ENCODE results near the gene BLOC1S3.

Gene BLOC1S3

DNA sequence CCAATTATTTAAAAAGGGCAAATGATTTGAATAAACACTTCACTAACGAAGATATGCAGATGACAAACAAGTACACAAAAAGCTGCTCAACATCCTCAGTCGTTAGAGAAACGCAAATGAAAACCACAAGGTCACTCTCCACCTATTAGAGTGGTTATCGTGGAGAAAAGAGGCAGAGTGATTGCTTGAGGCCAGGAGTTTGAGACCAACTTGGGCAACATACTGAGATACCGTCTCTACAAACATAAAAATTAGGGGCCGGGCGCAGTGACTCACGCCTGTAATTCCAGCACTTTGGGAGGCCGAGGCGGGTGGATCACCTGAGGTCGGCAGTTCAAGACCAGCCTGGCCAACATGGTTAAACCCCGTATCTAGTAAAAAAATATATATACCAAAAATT is 27.2 kb downstream of the BLOC1S3 start:
- no peaks in the 10 kb centered on the region for H3K9me3 ChIP-seq (ENCODE audit: insufficient read depth, low read length, severe bottlenecking)
- ATAC-seq (ENCODE audit: insufficient read depth, low read depth) (no peak), DNase-seq (no peak)
- no peak overlapping the region for H2AFZ ChIP-seq (ENCODE audit: low read depth, low read length)
- no peaks in the 10 kb centered on the region for H3K4me1 ChIP-seq (ENCODE audit: insufficient read depth, low read length)
- TF ChIP-seq, protein P1, sequence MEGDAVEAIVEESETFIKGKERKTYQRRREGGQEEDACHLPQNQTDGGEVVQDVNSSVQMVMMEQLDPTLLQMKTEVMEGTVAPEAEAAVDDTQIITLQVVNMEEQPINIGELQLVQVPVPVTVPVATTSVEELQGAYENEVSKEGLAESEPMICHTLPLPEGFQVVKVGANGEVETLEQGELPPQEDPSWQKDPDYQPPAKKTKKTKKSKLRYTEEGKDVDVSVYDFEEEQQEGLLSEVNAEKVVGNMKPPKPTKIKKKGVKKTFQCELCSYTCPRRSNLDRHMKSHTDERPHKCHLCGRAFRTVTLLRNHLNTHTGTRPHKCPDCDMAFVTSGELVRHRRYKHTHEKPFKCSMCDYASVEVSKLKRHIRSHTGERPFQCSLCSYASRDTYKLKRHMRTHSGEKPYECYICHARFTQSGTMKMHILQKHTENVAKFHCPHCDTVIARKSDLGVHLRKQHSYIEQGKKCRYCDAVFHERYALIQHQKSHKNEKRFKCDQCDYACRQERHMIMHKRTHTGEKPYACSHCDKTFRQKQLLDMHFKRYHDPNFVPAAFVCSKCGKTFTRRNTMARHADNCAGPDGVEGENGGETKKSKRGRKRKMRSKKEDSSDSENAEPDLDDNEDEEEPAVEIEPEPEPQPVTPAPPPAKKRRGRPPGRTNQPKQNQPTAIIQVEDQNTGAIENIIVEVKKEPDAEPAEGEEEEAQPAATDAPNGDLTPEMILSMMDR (IDR thresholded peaks at IDR 0.05; ENCODE audit: borderline replicate concordance, extremely low read depth, low read length, poor library complexity, severe bottlenecking) = no peak
- no peak for TF ChIP-seq EZH2 (IDR thresholded peaks at IDR 0.05; ENCODE audit: borderline replicate concordance, low read depth, low read length, severe bottlenecking)
- no peaks in the 10 kb centered on the region for H4K20me1 ChIP-seq (ENCODE audit: insufficient read depth, low read length)
- H3K79me2 ChIP-seq (ENCODE audit: insufficient read depth, low read length) = no peaks in the 10 kb centered on the region
- no peaks in the 10 kb centered on the region for H3K36me3 ChIP-seq (ENCODE audit: insufficient read depth, low read length)
- no peak overlapping the region for H3K9ac ChIP-seq (ENCODE audit: low read depth, low read length)
- no peak overlapping the region for H3K4me3 ChIP-seq (ENCODE audit: low read depth in 1 of 2, low read length in 2 of 2)
- no peak overlapping the region for H3K4me2 ChIP-seq (ENCODE audit: insufficient read depth, low read length)
- no peaks in the 10 kb centered on the region for H3K27me3 ChIP-seq (ENCODE audit: insufficient read depth, low read length, poor library complexity)
- H3K27ac ChIP-seq (ENCODE audit: low read length) = no peak overlapping the region

DNA sequence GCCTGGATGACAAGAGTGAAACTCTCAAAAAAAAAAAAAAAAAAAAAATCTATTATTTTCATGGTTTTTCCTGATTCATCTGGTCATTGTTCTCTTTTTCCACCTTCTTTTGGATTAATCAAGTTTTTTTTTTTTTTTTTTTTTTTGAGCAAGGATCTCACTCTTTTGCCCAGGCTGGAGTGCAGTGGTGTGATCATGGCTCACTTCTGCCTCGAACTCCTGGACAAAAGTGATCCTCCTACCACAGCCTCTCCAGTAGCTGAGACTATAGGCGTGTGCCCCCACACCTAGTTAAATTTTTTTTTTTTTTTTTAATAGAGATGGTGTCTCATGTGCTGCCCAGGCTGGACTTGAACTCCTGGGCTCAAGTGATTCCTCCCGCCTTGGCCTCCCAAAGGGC is 27.7 kb downstream of the BLOC1S3 start:
- no peak for TF ChIP-seq EZH2 (IDR thresholded peaks at IDR 0.05; ENCODE audit: borderline replicate concordance, low read depth, low read length, severe bottlenecking)
- TF ChIP-seq, protein P1 (IDR thresholded peaks at IDR 0.05; ENCODE audit: borderline replicate concordance, extremely low read depth, low read length, poor library complexity, severe bottlenecking) = no peak
- no peaks in the 10 kb centered on the region for H3K79me2 ChIP-seq (ENCODE audit: insufficient read depth, low read length)
- DNase-seq = no peak
- no peak overlapping the region for H3K27ac ChIP-seq (ENCODE audit: low read length)
- H3K36me3 ChIP-seq (ENCODE audit: insufficient read depth, low read length) = no peaks in the 10 kb centered on the region
- H2AFZ ChIP-seq (ENCODE audit: low read depth, low read length) = no peak overlapping the region
- no peak overlapping the region for H3K9ac ChIP-seq (ENCODE audit: low read depth, low read length)
- no peaks in the 10 kb centered on the region for H3K27me3 ChIP-seq (ENCODE audit: insufficient read depth, low read length, poor library complexity)
- no peaks in the 10 kb centered on the region for H3K9me3 ChIP-seq (ENCODE audit: insufficient read depth, low read length, severe bottlenecking)
- no peaks in the 10 kb centered on the region for H4K20me1 ChIP-seq (ENCODE audit: insufficient read depth, low read length)
- no peak overlapping the region for H3K4me3 ChIP-seq (ENCODE audit: low read depth in 1 of 2, low read length in 2 of 2)
- H3K4me2 ChIP-seq (ENCODE audit: insufficient read depth, low read length) = no peak overlapping the region
- ATAC-seq (ENCODE audit: insufficient read depth, low read depth) = no peak
- H3K4me1 ChIP-seq (ENCODE audit: insufficient read depth, low read length) = no peaks in the 10 kb centered on the region

DNA sequence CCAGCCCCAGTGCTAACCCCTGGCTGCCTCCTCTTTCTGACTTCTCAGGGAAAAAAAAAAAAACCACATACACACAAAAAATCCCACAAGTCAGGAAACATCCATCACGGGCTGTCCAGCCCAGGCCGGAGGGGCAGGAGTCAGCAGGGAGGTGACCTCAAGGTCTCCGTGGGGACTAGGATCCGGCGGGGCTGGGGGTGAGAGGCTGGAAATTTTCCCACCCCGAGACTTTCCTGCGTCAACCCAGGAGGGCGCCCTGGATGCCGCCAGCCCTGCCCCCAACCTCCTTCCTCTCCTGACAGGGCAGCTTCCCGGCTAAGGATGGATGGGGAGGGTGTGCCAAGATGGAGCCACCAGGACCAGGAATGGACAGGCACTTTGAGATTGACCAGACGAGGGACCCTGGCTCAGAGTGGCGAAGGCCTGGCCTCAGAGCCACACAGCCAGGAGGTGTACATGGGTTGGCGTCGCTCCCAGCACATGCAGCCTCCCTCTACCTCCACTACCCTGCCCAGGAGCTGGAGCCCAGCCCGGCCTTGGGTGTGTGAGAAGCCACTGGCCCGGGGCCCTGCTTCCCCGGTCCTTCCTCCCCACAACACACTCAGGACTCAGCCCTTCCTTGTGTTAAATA is 33.3 kb downstream of the BLOC1S3 start:
- Histone ChIP-seq H3K36me3 (ENCODE audit: insufficient read depth, low read length) (no peaks in the 10 kb centered on the region), H3K9ac (ENCODE audit: low read depth, low read length) (no peak overlapping the region), H3K27me3 (ENCODE audit: insufficient read depth, low read length, poor library complexity) (peaks cover 6% of the 10 kb centered on the region), H2AFZ (ENCODE audit: low read depth, low read length) (no peak overlapping the region), H3K4me1 (ENCODE audit: insufficient read depth, low read length) (no peaks in the 10 kb centered on the region), H3K9me3 (ENCODE audit: insufficient read depth, low read length, severe bottlenecking) (no peaks in the 10 kb centered on the region), H3K4me2 (ENCODE audit: insufficient read depth, low read length) (no peak overlapping the region), H4K20me1 (ENCODE audit: insufficient read depth, low read length) (no peaks in the 10 kb centered on the region), H3K79me2 (ENCODE audit: insufficient read depth, low read length) (no peaks in the 10 kb centered on the region), H3K27ac (ENCODE audit: low read length) (no peak overlapping the region), H3K4me3 (ENCODE audit: low read depth in 1 of 2, low read length in 2 of 2) (no peak overlapping the region)
- ATAC-seq (ENCODE audit: insufficient read depth, low read depth) (no peak), DNase-seq (no peak)
- no peak for TF ChIP-seq EZH2 (IDR thresholded peaks at IDR 0.05; ENCODE audit: borderline replicate concordance, low read depth, low read length, severe bottlenecking)
- TF ChIP-seq, protein P1 (IDR thresholded peaks at IDR 0.05; ENCODE audit: borderline replicate concordance, extremely low read depth, low read length, poor library complexity, severe bottlenecking) = no peak

Measured in DND-41 (cell line).